IMR-90 (cell line): ENCODE results near the gene USP32. TPM values are rescaled to one million over a fixed set of nuclear protein-coding genes. Genes with fewer than 3 reads are reported as not detected.

Experiments
- ATAC-seq: fragments of 200-7000 bp; cut with Tn5 transposase; 2 replicates; pipeline ENCODE4 v1.9.1; 2020; ENCODE audit warnings: low read depth, mild to moderate bottlenecking, moderate library complexity
- BruUV-seq: library from RNA; stranded (reverse); fragments of 400-500 nt; replicated peaks from 2 replicates; lab custom pipeline; 2021; lab: Mats Ljungman, UMichigan
- CTCF ChIA-PET: fragments of 300-600 bp; formaldehyde crosslinking; extraction: SDS; loops from one replicate; lab custom pipeline; 2021; ENCODE audit warnings: antibody characterized with exemption; lab: Yijun Ruan, JAX
- POLR2A ChIA-PET: fragments of 300-600 bp; sonication (Branson Sonifier 250); formaldehyde crosslinking; loops from one replicate; lab custom pipeline; 2022; ENCODE audit warnings: antibody characterized with exemption; ENCODE audit not compliant: unreplicated experiment; lab: Charles Lee
- DNase-seq: peaks from one replicate; pipeline ENCODE4 v3.0.0; 2013
- H2AFZ ChIP-seq: replicated peaks from 2 replicates; pipeline ENCODE3; 2013; ENCODE audit warnings: low read length, mild to moderate bottlenecking; ENCODE audit not compliant: poor library complexity
- H2AK5ac ChIP-seq: 2 replicates; pipeline ENCODE4 v1.6.1; 2013; ENCODE audit warnings: low read depth, low read length, inconsistent platforms
- H2AK9ac ChIP-seq: replicated peaks from 2 replicates; pipeline ENCODE3; 2013; ENCODE audit warnings: mild to moderate bottlenecking, low read depth, low read length, moderate library complexity; ENCODE audit not compliant: poor library complexity
- H2BK120ac ChIP-seq: 2 replicates; pipeline ENCODE4 v1.6.1; 2013; ENCODE audit warnings: low read depth, low read length, inconsistent platforms
- H2BK15ac ChIP-seq: 3 replicates; pipeline ENCODE4 v1.6.1; 2013; ENCODE audit warnings: low read depth, low read length, inconsistent platforms
- H2BK20ac ChIP-seq: 2 replicates; pipeline ENCODE4 v1.6.1; 2013; ENCODE audit warnings: low read depth, mild to moderate bottlenecking, inconsistent platforms, low read length, moderate library complexity
- H2BK5ac ChIP-seq: 2 replicates; pipeline ENCODE4 v1.6.1; 2013; ENCODE audit warnings: mild to moderate bottlenecking, low read depth, low read length, inconsistent platforms; ENCODE audit not compliant: poor library complexity, severe bottlenecking
- H3K14ac ChIP-seq: replicated peaks from 2 replicates; pipeline ENCODE4 v1.6.1; 2013; ENCODE audit warnings: low read depth, low read length, inconsistent platforms
- H3K18ac ChIP-seq: 2 replicates; pipeline ENCODE4 v1.6.1; 2013; ENCODE audit warnings: low read depth, low read length, control low read depth
- H3K23ac ChIP-seq: 2 replicates; pipeline ENCODE4 v1.6.1; 2013; ENCODE audit warnings: low read depth, low read length, inconsistent platforms
- H3K27ac ChIP-seq: 2 replicates; pipeline ENCODE4 v1.5.1; 2013; ENCODE audit warnings: mild to moderate bottlenecking, control low read depth, low read length; ENCODE audit not compliant: insufficient read depth
- H3K27me3 ChIP-seq: 2 replicates; pipeline ENCODE4 v1.6.1; 2013; ENCODE audit warnings: low read length; ENCODE audit not compliant: control insufficient read depth, insufficient read depth
- H3K36me3 ChIP-seq: 2 replicates; pipeline ENCODE4 v1.6.1; 2013; ENCODE audit warnings: low read length, mixed read lengths; ENCODE audit not compliant: control insufficient read depth, insufficient read depth
- H3K4ac ChIP-seq: 2 replicates; pipeline ENCODE4 v1.6.1; 2013; ENCODE audit warnings: low read depth, low read length, inconsistent platforms
- H3K4me1 ChIP-seq: 2 replicates; pipeline ENCODE4 v1.6.1; 2013; ENCODE audit warnings: low read length, mixed read lengths; ENCODE audit not compliant: control insufficient read depth, insufficient read depth
- H3K4me2 ChIP-seq: 2 replicates; pipeline ENCODE4 v1.6.1; 2013; ENCODE audit warnings: low read depth, mild to moderate bottlenecking, control low read depth, low read length, moderate library complexity
- H3K4me3 ChIP-seq: 2 replicates; pipeline ENCODE4 v1.5.1; 2013; ENCODE audit warnings: low read depth, mild to moderate bottlenecking, control low read depth, low read length, moderate library complexity; ENCODE audit not compliant: insufficient read depth
- H3K56ac ChIP-seq: 2 replicates; pipeline ENCODE4 v1.6.1; 2013; ENCODE audit warnings: low read length, inconsistent platforms; ENCODE audit not compliant: insufficient read depth; ENCODE audit errors: extremely low read depth
- H3K79me1 ChIP-seq, 2 experiments: 2 replicates each; pipeline ENCODE4 v1.6.1; 2013; ENCODE audit warnings: low read length in 2 of 2, inconsistent platforms in 1 of 2, low read depth in 1 of 2
- H3K9ac ChIP-seq: 2 replicates; pipeline ENCODE4 v1.6.1; 2013; ENCODE audit warnings: low read depth, low read length, control low read depth
- H3K9me1 ChIP-seq: 2 replicates; pipeline ENCODE4 v1.6.1; 2013; ENCODE audit warnings: low read length, inconsistent platforms; ENCODE audit not compliant: insufficient read depth
- H3K9me3 ChIP-seq: 2 replicates; pipeline ENCODE4 v1.6.1; 2013; ENCODE audit warnings: low read length; ENCODE audit not compliant: control insufficient read depth, insufficient read depth
- H4K20me1 ChIP-seq: 2 replicates; pipeline ENCODE4 v1.6.1; 2013; ENCODE audit warnings: low read length, inconsistent platforms; ENCODE audit not compliant: insufficient read depth
- H4K5ac ChIP-seq: 2 replicates; pipeline ENCODE4 v1.6.1; 2013; ENCODE audit warnings: mild to moderate bottlenecking, low read depth, low read length, control low read depth
- H4K8ac ChIP-seq, 2 experiments: 2 replicates each; pipeline ENCODE4 v1.6.1; 2013; ENCODE audit warnings: low read depth in 2 of 2, low read length in 2 of 2, control low read depth in 1 of 2, inconsistent platforms in 1 of 2
- H4K91ac ChIP-seq: 2 replicates; pipeline ENCODE4 v1.6.1; 2013; ENCODE audit warnings: low read depth, low read length, inconsistent platforms; ENCODE audit not compliant: insufficient read depth
- BHLHE40 ChIP-seq: fragments of 150-350 bp; IDR thresholded peaks from 2 replicates; pipeline ENCODE4 v1.6.1; 2016; ENCODE audit warnings: mild to moderate bottlenecking, low read depth, low read length
- CHD1 ChIP-seq: IDR thresholded peaks from 2 replicates; pipeline ENCODE4 v1.6.1; 2012; ENCODE audit warnings: low read depth, low read length, improper control_type of control experiment
- ELK1 ChIP-seq: fragments of 150-350 bp; IDR thresholded peaks from 2 replicates; pipeline ENCODE4 v1.6.1; 2016; ENCODE audit warnings: low read depth, mild to moderate bottlenecking, low read length, moderate library complexity, borderline replicate concordance
- MXI1 ChIP-seq: IDR thresholded peaks from 2 replicates; pipeline ENCODE4 v1.6.1; 2012; ENCODE audit warnings: low read depth, mild to moderate bottlenecking, low read length, moderate library complexity, borderline replicate concordance
- POLR2A ChIP-seq: IDR thresholded peaks from 2 replicates; pipeline ENCODE4 v1.6.1; 2012; ENCODE audit warnings: mild to moderate bottlenecking, low read depth, low read length
- WGBS, 2 experiments: methylation state at CpG; one replicate each; pipeline versions ENCODE4 v1.1.5 to v1.1.7; 2013; ENCODE audit warnings: missing lambda C conversion rate in 2 of 2; ENCODE audit not compliant: insufficient read length in 1 of 2; ENCODE audit errors: extremely low coverage in 2 of 2; 5-methylcytosine and 5-hydroxymethylcytosine counted together
- dilution Hi-C: fragments of 300-500 bp; cut with HindIII; formaldehyde crosslinking; loops from one replicate; pipeline ENCODE4 v1.14.3; 2018; ENCODE audit warnings: low sequenced_read_pairs; ENCODE audit not compliant: unreplicated experiment
- in situ Hi-C: fragments of 300-500 bp; cut with MboI; formaldehyde crosslinking; loops from 3 replicates; pipeline ENCODE4 v1.14.3; 2019; ENCODE audit warnings: low sequenced_read_pairs, inconsistent platforms, mixed read lengths
- intact Hi-C: fragments of 100-400 bp; cut with micrococcal nuclease; formaldehyde crosslinking; loops from 2 replicates; pipeline ENCODE4 v1.10.0; 2022
- polyA plus RNA-seq, 3 experiments: library from polyadenylated mRNA; depleted of rRNA; stranded (reverse); fragments of >200 nt; gene quantifications; 2 replicates each; pipeline ENCODE4 v1.2.3, GENCODE V29; 2012; ENCODE audit warnings: low replicate concordance in 1 of 3
- total RNA-seq: library from RNA; depleted of rRNA; stranded (reverse); fragments of >200 nt; gene quantifications from 2 replicates; pipeline ENCODE4 v1.2.3, GENCODE V29; 2012

USP32 gene
- total and polyA plus RNA-seq, 2 of the 4 experiments (the other 2 are of a cell fraction), result 16.8 to 46.8 TPM

GRCh38 chr17:60371818-60372510 lies 20.0 kb downstream of the USP32 start:
- Histone ChIP-seq H3K9ac (no peak overlapping the region), H2AK9ac (no peak overlapping the region), H3K9me3 (no peaks in the 10 kb centered on the region), H4K5ac (peak overlapping the region; percentile 39; the same call in 1 of the 2 replicates), H4K91ac (no peak overlapping the region), H2AFZ (no peak overlapping the region), H3K27ac (no peak overlapping the region), H2AK5ac (no peak overlapping the region), H3K4me2 (no peak overlapping the region), H3K18ac (no peak overlapping the region; the same call in 1 of the 2 replicates), H3K36me3 (peaks cover 2% of the 10 kb centered on the region), H4K8ac (no peak overlapping the region), H3K9me1 (peaks cover 10% of the 10 kb centered on the region), H3K4me1 (peaks cover 11% of the 10 kb centered on the region), H3K4me3 (no peak overlapping the region), H3K23ac (peak overlapping the region; percentile 72; the same call in 1 of the 2 replicates), H2BK15ac (no peak overlapping the region), H2BK120ac (no peak overlapping the region), H2BK5ac (peak overlapping the region; percentile 10), H3K79me1 (peaks cover 33 to 61% of the 10 kb centered on the region in 2 experiments), H3K4ac (no peak overlapping the region), H4K20me1 (peaks cover 41% of the 10 kb centered on the region), H2BK20ac (no peak overlapping the region; the same call in 1 of the 2 replicates), H3K14ac (0 out of 2 replicates have a peak overlapping the region, but pooled peaks have one; percentile 19), H3K27me3 (no peaks in the 10 kb centered on the region), H3K56ac (no peak overlapping the region)
- no CpG with 5 or more reads among the region's 4 CpGs for WGBS, 2 experiments
- no peak for ATAC-seq
- no peak for DNase-seq
- ChIA-PET CTCF (interaction anchor here (0.6 kb wide), 1 partner anchor 73 kb away, joined by 3 read pairs; no protein-coding TSS in a partner anchor), POLR2A (no interaction called here)
- dilution Hi-C loops (no loop called here), in situ Hi-C loops (no loop called here), intact Hi-C loops (no loop called here)
- no TSS peak for BruUV-seq
- no peak for TF ChIP-seq CHD1
- TF ChIP-seq ELK1, result no peak
- no peak for TF ChIP-seq MXI1
- TF ChIP-seq BHLHE40, result no peak
- no peak for TF ChIP-seq POLR2A
